BLaER1 treated with 17β-estradiol and CSF1 and Interleukin-3, amounts not matched to agents 10 nM and 100 nM (cell line): ENCODE results near the gene SOX1.
A peak's percentile ranks its signal among the peaks of the same experiment; 100 is the strongest.

Experiments used
- H3K27ac ChIP-seq, 11 experiments: shearing (Covaris generic); formaldehyde crosslinking; 2 replicates each; pipeline ENCODE4 v1.8.1; 2022
- H3K27me3 ChIP-seq, 11 experiments: shearing (Covaris generic); formaldehyde crosslinking; 2 replicates each; pipeline ENCODE4 v1.8.1; 2022
- H3K36me3 ChIP-seq, 11 experiments: shearing (Covaris generic); formaldehyde crosslinking; 2 replicates each; pipeline ENCODE4 v1.8.1; 2022
- H3K4me1 ChIP-seq, 10 experiments: shearing (Covaris generic); formaldehyde crosslinking; 2 replicates each; pipeline ENCODE4 v1.8.1; 2022
- H3K4me2 ChIP-seq, 11 experiments: shearing (Covaris generic); formaldehyde crosslinking; 2 replicates each; pipeline ENCODE4 v1.8.1; 2022
- H3K4me3 ChIP-seq, 10 experiments: shearing (Covaris generic); formaldehyde crosslinking; 2 replicates each; pipeline ENCODE4 v1.8.1; 2022
- H3K9ac ChIP-seq, 11 experiments: shearing (Covaris generic); formaldehyde crosslinking; 2 replicates each; pipeline ENCODE4 v1.8.1; 2022
- H3K9me3 ChIP-seq, 11 experiments: shearing (Covaris generic); formaldehyde crosslinking; replicated peaks in 1 of 11; 2 replicates each; pipeline ENCODE4 v1.8.1; 2022
- H4K20me1 ChIP-seq, 11 experiments: shearing (Covaris generic); formaldehyde crosslinking; 2 replicates each; pipeline ENCODE4 v1.8.1; 2022
- Cebpa-rat ChIP-seq, 11 experiments: shearing (Covaris generic); IDR thresholded peaks; 2 replicates each; pipeline ENCODE4 v1.8.1; 2022

Gene SOX1

GRCh38 chr13:112056739-112057438 is 10.1 kb upstream of the SOX1 start:
- 0 out of 20 replicates have a peak overlapping the region, but pooled peaks of 1 of the 10 experiments have one; percentile 11 for H3K4me3 ChIP-seq

GRCh38 chr13:112057439-112057735 is 9.6 kb upstream of the SOX1 start:
- H3K4me3 ChIP-seq, result peak overlapping the region in 5 of 10 experiments; percentile 31 to 43 (median 35); a peak in 6 of 20 replicates
- TF ChIP-seq Cebpa-rat (IDR thresholded peaks at IDR 0.05), result no peak

More at GRCh38 chr13:112056739-112057438, 10.1 kb upstream of the SOX1 start:
- Histone ChIP-seq H3K27ac (no peak overlapping the region), H3K9me3 (peaks cover 24 to 42% (median 33%) of the 10 kb centered on the region in 11 experiments), H3K27me3 (peaks cover 100% of the 10 kb centered on the region in 11 experiments), H4K20me1 (peaks cover 0 to 89% (median 78%) of the 10 kb centered on the region in 11 experiments; a peak in 19 of 22 replicates), H3K4me2 (no peak overlapping the region), H3K9ac (no peak overlapping the region), H3K4me1 (peaks cover 19 to 37% (median 32%) of the 10 kb centered on the region in 10 experiments), H3K36me3 (no peaks in the 10 kb centered on the region)
- no peak for TF ChIP-seq Cebpa-rat (IDR thresholded peaks at IDR 0.05)

GRCh38 chr13:112057736-112058518 is 9.0 kb upstream of the SOX1 start:
- H3K9me3 ChIP-seq, result peaks cover 24 to 48% (median 33%) of the 10 kb centered on the region in 11 experiments
- H3K36me3 ChIP-seq, result no peaks in the 10 kb centered on the region
- H3K4me2 ChIP-seq, result peak overlapping the region; percentile 11 to 72 (median 52)
- H3K4me1 ChIP-seq, result peaks cover 19 to 42% (median 32%) of the 10 kb centered on the region in 10 experiments
- TF ChIP-seq Cebpa-rat (IDR thresholded peaks at IDR 0.05), result no peak
- peak overlapping the region in 5 of 10 experiments; percentile 31 to 43 (median 35); a peak in 6 of 20 replicates for H3K4me3 ChIP-seq
- H3K27me3 ChIP-seq, result peaks cover 100% of the 10 kb centered on the region in 11 experiments
- H4K20me1 ChIP-seq, result peaks cover 0 to 98% (median 88%) of the 10 kb centered on the region in 11 experiments; a peak in 19 of 22 replicates
- H3K27ac ChIP-seq, result no peak overlapping the region
- H3K9ac ChIP-seq, result no peak overlapping the region

More at GRCh38 chr13:112057439-112057735, 9.6 kb upstream of the SOX1 start:
- H3K27ac ChIP-seq, result no peak overlapping the region
- no peak overlapping the region for H3K9ac ChIP-seq
- H3K4me2 ChIP-seq, result peak overlapping the region; percentile 11 to 72 (median 52); a peak in 21 of 22 replicates
- no peaks in the 10 kb centered on the region for H3K36me3 ChIP-seq
- H3K9me3 ChIP-seq, result peaks cover 24 to 43% (median 33%) of the 10 kb centered on the region in 11 experiments
- H3K4me1 ChIP-seq, result peaks cover 19 to 37% (median 32%) of the 10 kb centered on the region in 10 experiments
- peaks cover 0 to 92% (median 83%) of the 10 kb centered on the region in 11 experiments; a peak in 19 of 22 replicates for H4K20me1 ChIP-seq
- peaks cover 100% of the 10 kb centered on the region in 11 experiments for H3K27me3 ChIP-seq

- Histone ChIP-seq H3K36me3 (no peaks in the 10 kb centered on the region), H3K27ac (no peak overlapping the region), H3K9ac (no peak overlapping the region), H3K4me1 (peaks cover 19 to 46% (median 34%) of the 10 kb centered on the region in 10 experiments), H3K9me3 (peaks cover 20 to 43% (median 30%) of the 10 kb centered on the region in 11 experiments), H3K27me3 (peaks cover 100% of the 10 kb centered on the region in 11 experiments), H4K20me1 (peaks cover 0 to 99% (median 85%) of the 10 kb centered on the region in 11 experiments; a peak in 19 of 22 replicates), H3K4me2 (peak overlapping the region in 7 of 11 experiments; percentile 11 to 72 (median 67); a peak in 12 of 22 replicates), H3K4me3 (peak overlapping the region in 2 of 10 experiments; percentile 36 to 43; a peak in 1 of 20 replicates)
- no peak for TF ChIP-seq Cebpa-rat (IDR thresholded peaks at IDR 0.05)
Measured at GRCh38 chr13:112058519-112058873, 8.5 kb upstream of the SOX1 start.

- TF ChIP-seq Cebpa-rat (IDR thresholded peaks at IDR 0.05), result no peak
- Histone ChIP-seq H4K20me1 (peaks cover 0 to 99% (median 84%) of the 10 kb centered on the region in 11 experiments; a peak in 19 of 22 replicates), H3K4me3 (no peak overlapping the region), H3K36me3 (no peaks in the 10 kb centered on the region), H3K27me3 (peaks cover 100% of the 10 kb centered on the region in 11 experiments), H3K4me1 (peaks cover 19 to 42% (median 31%) of the 10 kb centered on the region in 10 experiments), H3K9me3 (peaks cover 19 to 39% (median 25%) of the 10 kb centered on the region in 11 experiments), H3K27ac (no peak overlapping the region), H3K9ac (no peak overlapping the region), H3K4me2 (no peak overlapping the region)
Measured at GRCh38 chr13:112058941-112059340, 8.0 kb upstream of the SOX1 start.

- Histone ChIP-seq H3K4me2 (peak overlapping the region in 3 of 11 experiments; percentile 64 to 69 (median 68); a peak in 2 of 22 replicates), H3K4me3 (no peak overlapping the region), H3K36me3 (no peaks in the 10 kb centered on the region), H3K9me3 (peaks cover 15 to 32% (median 22%) of the 10 kb centered on the region in 11 experiments), H4K20me1 (peaks cover 0 to 99% (median 84%) of the 10 kb centered on the region in 11 experiments; a peak in 19 of 22 replicates), H3K27ac (no peak overlapping the region), H3K4me1 (peaks cover 19 to 42% (median 30%) of the 10 kb centered on the region in 10 experiments), H3K27me3 (peaks cover 100% of the 10 kb centered on the region in 11 experiments), H3K9ac (no peak overlapping the region)
- no peak for TF ChIP-seq Cebpa-rat (IDR thresholded peaks at IDR 0.05)
Measured at GRCh38 chr13:112059457-112060281, 7.3 kb upstream of the SOX1 start.

GRCh38 chr13:112060282-112060830 is 6.6 kb upstream of the SOX1 start:
- TF ChIP-seq Cebpa-rat (IDR thresholded peaks at IDR 0.05), result no peak
- Histone ChIP-seq H4K20me1 (peaks cover 0 to 95% (median 84%) of the 10 kb centered on the region in 11 experiments; a peak in 19 of 22 replicates), H3K27me3 (peaks cover 100% of the 10 kb centered on the region in 11 experiments), H3K36me3 (no peaks in the 10 kb centered on the region), H3K4me3 (peak overlapping the region in 2 of 10 experiments; percentile 13; a peak in 2 of 20 replicates), H3K9ac (no peak overlapping the region), H3K4me1 (peaks cover 19 to 42% (median 30%) of the 10 kb centered on the region in 10 experiments), H3K4me2 (peak overlapping the region; percentile 53 to 87 (median 68); a peak in 17 of 22 replicates), H3K9me3 (peaks cover 15 to 25% (median 17%) of the 10 kb centered on the region in 11 experiments), H3K27ac (no peak overlapping the region)
